ELF-1 (cell line): Measurements from ENCODE around the gene CHCHD6.

ENCODE experiments used
- DNase-seq: peaks from one replicate; pipeline ENCODE4 v3.0.0-alpha.2; 2016; ENCODE audit warnings: low read depth, low spot score

CHCHD6 gene

GRCh38 chr3:126668450-126669401 is 35.3 kb upstream of the CHCHD6 start:
- no peak for DNase-seq

GRCh38 chr3:126671521-126671920 is 32.5 kb upstream of the CHCHD6 start:
- no peak for DNase-seq

GRCh38 chr3:126672340-126672739 is 31.7 kb upstream of the CHCHD6 start:
- DNase-seq = no peak

- DNase-seq = no peak
These were observed 31.3 kb upstream of the CHCHD6 start for GRCh38 chr3:126672741-126673140.

GRCh38 chr3:126676919-126677705 is 26.9 kb upstream of the CHCHD6 start:
- no peak for DNase-seq

GRCh38 chr3:126677862-126678503 is 26.1 kb upstream of the CHCHD6 start:
- DNase-seq = no peak

- no peak for DNase-seq
These were observed 25.2 kb upstream of the CHCHD6 start for GRCh38 chr3:126678693-126679317.

- peak; percentile 95 for DNase-seq
These were observed 24.7 kb upstream of the CHCHD6 start for GRCh38 chr3:126679318-126679751.

- DNase-seq = no peak
These were observed 24.0 kb upstream of the CHCHD6 start for GRCh38 chr3:126679831-126680666.

GRCh38 chr3:126680667-126681055 is 23.4 kb upstream of the CHCHD6 start:
- no peak for DNase-seq

GRCh38 chr3:126682009-126682408 is 22.0 kb upstream of the CHCHD6 start:
- no peak for DNase-seq

- no peak for DNase-seq
These were observed 21.0 kb upstream of the CHCHD6 start for GRCh38 chr3:126683069-126683468.

- DNase-seq = no peak
These were observed 19.8 kb upstream of the CHCHD6 start for GRCh38 chr3:126684218-126684751.

GRCh38 chr3:126685021-126685420 is 19.0 kb upstream of the CHCHD6 start:
- DNase-seq = no peak

GRCh38 chr3:126685493-126685892 is 18.5 kb upstream of the CHCHD6 start:
- no peak for DNase-seq

GRCh38 chr3:126691765-126692164 is 12.3 kb upstream of the CHCHD6 start:
- DNase-seq = no peak

GRCh38 chr3:126692858-126693257 is 11.2 kb upstream of the CHCHD6 start:
- no peak for DNase-seq

- no peak for DNase-seq
These were observed 10.1 kb upstream of the CHCHD6 start for GRCh38 chr3:126693921-126694320.

- DNase-seq = no peak
These were observed 7.3 kb upstream of the CHCHD6 start for GRCh38 chr3:126696701-126697267.

- no peak for DNase-seq
These were observed 5.0 kb upstream of the CHCHD6 start for GRCh38 chr3:126699011-126699410.
